ENCODE measurements around the gene CFAP90.

Gene CFAP90

DNA sequence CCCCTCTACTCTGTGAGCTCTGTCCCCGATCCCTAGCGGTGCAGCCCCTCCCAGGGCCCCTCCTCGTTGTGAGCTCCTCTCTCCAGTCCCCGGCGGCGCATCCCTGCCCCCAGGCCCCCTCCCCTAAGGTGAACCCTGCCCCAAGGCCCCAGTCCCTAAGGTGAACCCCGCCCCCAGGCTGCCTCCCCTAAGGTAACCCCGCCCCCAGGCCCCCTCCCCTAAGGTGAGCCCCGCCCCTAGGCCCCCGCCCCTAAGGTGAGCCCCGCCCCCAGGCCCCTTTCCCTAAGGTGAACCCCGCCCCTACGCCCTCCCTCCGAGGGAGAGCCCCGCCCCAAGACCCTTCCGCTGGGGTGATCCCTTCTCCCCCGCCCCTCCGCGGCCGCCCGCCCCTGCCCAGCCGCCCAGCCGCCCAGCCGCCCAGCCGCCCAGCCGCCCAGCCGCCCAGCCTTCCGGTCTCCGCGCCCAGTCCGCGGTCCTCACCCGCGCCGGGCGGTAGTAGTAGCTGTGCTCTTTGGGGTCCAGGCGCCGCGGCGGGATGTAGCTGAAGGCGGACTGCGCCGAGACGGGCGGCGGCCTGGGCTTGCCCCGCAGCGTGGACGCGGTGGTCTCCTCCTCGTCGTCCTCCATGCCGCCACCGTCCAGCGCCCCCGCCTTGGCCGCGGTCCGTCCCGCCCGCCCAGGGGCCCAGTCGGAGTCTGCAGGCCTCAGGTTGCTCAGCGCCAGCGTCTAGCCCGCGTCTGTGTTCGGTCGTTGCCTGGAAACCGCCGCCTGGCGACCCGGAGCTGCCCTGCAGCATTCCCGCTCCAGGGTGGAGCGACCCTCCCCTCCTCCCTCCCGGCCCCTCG lies at the start of gene CFAP90:
CFAP90 (minus strand) TSS at position 739 of the 845 bp plus-strand sequence; CDS start at position 627, 112 bp downstream.
- no peak for DNase-seq (ENCODE audit: low read depth)

DNA sequence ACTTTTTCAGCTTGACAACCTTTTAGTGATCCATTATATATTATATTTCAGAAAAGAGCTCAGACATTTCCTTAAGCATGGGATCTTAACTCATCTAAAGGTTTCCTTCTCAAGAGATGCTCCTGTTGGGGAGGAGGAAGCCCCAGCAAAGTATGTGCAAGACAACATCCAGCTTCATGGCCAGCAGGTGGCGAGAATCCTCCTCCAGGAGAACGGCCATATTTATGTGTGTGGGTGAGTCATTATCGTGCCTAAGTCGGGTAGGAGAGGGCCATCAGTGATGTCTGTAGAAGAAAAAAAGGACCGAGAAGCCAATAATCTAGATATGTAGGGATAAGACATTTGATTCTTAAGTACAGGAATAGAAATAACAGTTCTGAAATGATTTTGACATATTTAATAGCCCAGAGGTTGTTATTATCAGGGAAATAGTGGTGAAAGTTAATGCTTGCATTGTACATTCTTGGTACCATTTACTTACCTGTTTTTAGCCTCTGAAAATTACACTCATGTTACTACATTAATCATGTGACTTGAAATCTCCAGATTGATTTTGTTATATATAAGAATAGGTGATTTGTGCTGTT lies 46.2 kb upstream of the CFAP90 start:
- DNase-seq (ENCODE audit: low read depth): no peak

- no peak for DNase-seq (ENCODE audit: low read depth)
Measured at GRCh38 chr5:7894860-7895259, 43.9 kb upstream of the CFAP90 start.

GRCh38 chr5:7894439-7894838 lies 43.5 kb upstream of the CFAP90 start:
- DNase-seq (ENCODE audit: low read depth): no peak

DNA sequence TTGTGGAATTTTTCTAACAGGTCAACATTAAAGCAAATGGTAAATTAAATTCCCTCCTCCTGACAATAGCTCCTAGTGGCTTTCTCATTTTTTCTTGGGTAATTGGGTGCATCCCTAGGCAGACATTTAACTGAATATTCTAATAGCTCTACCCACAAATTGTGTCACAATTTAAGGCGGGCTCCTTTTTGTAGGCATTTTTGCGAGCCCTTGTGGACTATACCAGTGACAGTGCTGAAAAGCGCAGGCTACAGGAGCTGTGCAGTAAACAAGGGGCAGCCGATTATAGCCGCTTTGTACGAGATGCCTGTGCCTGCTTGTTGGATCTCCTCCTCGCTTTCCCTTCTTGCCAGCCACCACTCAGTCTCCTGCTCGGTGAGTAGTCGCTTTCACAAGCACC lies 38.0 kb upstream of the CFAP90 start:
- DNase-seq (ENCODE audit: low read depth): no peak

DNA sequence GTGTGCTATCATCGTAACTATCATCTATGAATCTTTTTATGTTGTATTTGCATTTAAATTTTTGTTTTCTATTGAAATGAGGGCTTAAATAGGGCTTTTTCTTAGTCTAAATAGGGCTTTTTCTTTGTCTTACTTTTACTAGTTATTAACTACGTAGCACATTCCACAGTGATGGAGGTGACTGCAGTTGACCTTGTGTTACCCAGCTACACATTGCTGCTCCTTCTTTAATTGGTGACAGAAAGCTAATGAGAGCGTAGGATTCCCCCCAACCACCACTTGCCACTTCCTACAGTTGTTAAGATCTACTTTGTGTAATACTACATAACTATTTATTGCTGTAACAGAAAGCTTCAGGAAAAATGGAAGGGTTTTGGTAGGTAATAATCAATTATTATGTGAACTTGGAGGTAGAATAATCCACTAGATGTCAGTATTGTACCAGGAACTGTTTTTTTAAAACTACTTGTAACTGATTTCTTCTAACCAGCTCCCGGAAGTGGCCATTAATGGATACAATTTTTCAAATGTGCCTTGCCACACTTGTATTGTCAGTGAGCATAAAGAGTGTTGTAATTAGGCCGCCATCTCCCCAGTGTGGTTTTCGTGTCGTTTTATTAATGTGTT lies 36.0 kb upstream of the CFAP90 start:
- DNase-seq (ENCODE audit: low read depth): no peak

DNA sequence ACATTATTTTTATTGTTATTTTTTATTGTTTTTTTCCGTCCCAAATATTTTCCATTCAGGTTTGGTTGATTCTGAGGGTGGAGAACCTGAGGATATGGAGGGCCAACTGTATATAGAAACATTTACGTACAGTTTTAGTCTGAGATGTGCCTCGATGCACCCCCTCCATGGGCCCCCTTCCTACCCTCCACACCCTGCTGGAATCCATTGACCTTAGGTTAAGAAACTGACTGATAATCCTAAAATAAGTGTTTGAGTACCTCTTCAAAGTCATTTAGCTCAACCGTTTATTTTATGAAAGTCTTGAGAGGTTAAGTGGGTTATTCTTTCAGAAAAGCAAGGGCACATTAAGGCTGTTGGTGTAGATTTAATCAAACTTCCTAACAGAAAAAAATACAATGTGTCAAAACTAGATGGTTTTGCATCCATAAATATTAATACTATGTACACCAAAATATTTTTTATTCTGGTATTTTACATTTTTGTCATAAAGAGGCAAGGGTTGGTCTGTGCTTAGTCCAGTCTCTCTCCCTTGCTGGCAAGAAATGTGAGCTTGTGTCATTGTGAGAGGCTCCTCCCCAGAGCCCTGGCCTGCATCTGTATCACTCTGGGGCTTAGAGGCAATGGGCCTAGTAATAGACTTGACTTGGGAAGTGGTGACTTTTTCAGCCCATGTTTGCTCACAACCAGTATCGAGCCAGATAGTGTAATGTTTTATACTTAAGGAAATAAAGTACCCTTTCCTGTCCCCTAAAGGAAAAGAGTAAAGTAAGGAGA lies 33.7 kb upstream of the CFAP90 start:
- DNase-seq (ENCODE audit: low read depth): no peak

- DNase-seq (ENCODE audit: low read depth): no peak
Measured at GRCh38 chr5:7882926-7883325, 32.0 kb upstream of the CFAP90 start.

DNA sequence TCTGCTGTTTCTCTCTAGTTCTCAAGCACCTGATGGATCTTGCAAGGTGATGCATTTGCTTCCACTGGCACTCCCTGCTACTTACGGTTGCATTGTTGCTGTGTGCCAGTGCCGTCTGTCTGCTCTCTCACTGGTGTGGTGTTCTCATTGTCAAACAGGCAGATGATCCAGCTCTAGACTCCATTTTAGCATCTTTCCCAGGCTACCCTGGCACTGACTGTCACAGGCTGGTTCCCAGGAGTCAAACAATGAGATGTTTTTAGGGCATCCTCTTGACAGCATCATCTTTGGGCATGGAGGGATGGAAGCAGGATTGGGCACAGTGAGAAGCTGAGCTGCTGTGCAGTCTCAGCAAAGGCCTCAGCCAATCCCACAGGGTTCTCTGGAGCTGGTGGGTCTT lies 30.9 kb upstream of the CFAP90 start:
- DNase-seq (ENCODE audit: low read depth): no peak

GRCh38 chr5:7881091-7881490 lies 30.2 kb upstream of the CFAP90 start:
- no peak for DNase-seq (ENCODE audit: low read depth)

DNA sequence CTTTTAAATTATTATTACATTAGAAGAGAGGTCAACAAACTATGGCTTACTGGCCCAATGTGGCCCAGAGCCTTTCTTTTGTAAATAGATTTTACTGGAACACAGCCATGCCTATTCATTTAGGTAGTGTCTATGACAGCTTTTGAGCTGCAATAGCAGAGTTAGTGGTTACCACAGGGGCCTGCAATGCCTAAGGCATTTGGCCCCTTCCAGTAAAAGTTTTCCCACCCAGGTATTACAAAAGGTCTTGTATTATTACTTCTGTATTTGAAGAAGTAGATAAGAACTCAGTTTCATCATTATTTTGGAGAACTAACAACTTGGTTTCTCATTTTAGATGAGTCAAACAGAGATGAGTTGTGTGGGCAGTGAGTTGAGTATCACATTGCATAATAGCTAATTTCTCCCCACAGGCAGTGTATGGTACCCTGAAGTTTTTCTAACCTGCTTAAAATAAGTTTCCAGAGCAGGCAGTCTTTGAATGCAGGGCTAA lies 27.5 kb upstream of the CFAP90 start:
- no peak for DNase-seq (ENCODE audit: low read depth)

- no peak for DNase-seq (ENCODE audit: low read depth)
Measured at GRCh38 chr5:7877851-7878250, 26.9 kb upstream of the CFAP90 start.

GRCh38 chr5:7876867-7877266 lies 25.9 kb upstream of the CFAP90 start:
- DNase-seq (ENCODE audit: low read depth): no peak

- DNase-seq (ENCODE audit: low read depth): no peak
Measured at GRCh38 chr5:7875151-7875550, 24.2 kb upstream of the CFAP90 start.

DNA sequence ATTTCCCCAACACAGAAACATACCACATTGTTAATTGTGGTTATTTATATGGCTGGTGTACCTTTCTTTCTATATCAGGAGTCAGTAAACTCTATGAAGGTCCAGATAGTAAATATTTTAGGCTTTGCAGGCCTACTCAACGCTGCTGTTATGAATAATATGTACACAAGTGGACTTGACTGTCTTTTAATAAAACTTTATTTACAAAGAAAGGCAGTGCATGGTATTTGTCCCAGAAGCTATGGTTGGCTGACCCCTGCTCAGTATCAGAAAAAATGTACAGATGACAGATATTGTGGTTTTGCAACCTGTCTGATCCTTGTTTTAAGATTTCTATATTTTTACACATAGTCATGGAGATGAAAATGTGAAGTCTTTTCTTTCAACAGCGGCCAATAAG lies 23.7 kb upstream of the CFAP90 start:
- DNase-seq (ENCODE audit: low read depth): no peak

DNA sequence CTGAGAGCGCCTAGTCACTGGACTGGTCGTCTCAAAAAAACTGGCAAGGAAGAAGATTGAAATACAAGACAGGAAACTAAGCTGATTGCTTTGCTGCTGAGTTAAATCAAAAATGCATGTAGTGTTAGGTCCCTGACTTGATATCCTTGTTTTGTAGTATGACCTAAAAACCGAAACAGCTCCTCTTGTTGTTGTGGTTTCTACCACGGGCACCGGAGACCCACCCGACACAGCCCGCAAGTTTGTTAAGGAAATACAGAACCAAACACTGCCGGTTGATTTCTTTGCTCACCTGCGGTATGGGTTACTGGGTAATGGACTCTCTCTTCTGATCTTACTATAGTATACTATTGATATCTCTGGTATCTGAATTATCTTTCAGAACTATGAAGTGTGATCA lies 22.3 kb upstream of the CFAP90 start:
- DNase-seq (ENCODE audit: low read depth): no peak

DNA sequence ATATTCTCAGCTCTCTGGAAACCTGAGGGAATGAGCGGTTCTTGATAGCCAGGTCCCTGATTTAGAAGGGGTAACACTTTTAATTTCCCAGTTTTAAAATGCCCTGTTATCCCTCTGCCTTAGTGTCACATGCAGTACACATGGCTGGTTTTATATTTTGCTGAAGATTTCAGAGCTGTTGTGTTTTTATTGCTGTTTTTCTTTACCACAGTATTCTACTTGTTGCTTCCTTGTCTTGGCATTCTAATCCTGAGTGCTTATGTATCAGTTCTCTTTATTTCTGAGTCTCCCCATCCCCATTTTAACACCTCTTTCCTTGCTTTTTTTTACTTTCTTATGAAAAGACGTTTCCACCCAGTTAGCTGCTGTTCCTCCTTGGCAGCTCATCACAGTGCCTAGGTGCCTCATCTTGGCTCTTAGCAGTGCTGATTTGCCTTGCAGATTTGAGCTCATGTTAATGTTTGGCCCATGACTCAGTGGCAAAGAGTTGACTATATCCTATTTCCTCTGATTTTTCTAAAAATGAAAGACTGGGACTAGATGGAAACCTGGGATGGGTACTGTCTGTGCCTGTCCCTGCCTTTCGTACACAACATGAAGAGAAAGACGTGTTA lies 21.7 kb upstream of the CFAP90 start:
- DNase-seq (ENCODE audit: low read depth): no peak

- no peak for DNase-seq (ENCODE audit: low read depth)
Measured at GRCh38 chr5:7871653-7872052, 20.7 kb upstream of the CFAP90 start.

GRCh38 chr5:7869474-7870136 lies 18.7 kb upstream of the CFAP90 start:
- DNase-seq (ENCODE audit: low read depth): no peak

DNA sequence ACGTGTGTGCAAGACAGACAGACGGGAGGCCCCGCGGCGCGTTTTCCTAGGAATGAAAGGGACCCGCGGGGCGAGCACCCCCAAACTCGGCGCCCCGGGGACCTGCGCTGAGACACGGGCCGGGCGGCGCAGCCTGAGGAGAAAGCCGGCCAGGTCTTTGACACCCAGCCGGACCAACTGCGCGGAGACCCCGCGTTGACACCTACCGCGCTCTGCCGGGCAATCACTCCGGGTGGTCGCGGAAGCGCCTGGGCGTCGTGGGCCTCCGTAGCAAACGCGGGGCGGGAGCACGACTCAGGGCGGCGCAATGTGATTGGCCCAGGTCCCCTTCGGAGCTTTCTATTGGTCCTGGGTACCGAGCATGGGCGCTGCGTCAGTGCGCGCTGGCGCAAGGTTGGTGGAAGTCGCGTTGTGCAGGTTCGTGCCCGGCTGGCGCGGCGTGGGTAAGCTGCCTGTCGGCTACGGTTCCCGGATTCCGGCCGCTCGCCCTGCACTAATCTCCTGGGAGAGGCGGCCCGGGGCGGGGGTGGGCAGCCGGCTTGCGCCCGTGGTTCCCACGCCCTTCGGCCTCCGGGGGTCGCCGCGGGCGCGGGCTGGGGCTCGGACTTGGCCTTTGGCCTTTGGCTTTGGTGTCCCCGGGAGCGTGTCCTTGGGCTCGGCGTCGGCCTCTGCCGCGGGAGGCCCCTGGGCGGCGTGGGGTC lies 18.0 kb upstream of the CFAP90 start, which contains the start of the genes FASTKD3 and MTRR:
FASTKD3 (minus strand) TSS at position 259 of the 701 bp plus-strand sequence. CDS start 948 bp downstream, outside the sequence.
MTRR (plus strand) TSS at position 376 of the 701 bp plus-strand sequence. CDS start 1,647 bp downstream, outside the sequence.
- DNase-seq (ENCODE audit: low read depth): peak; percentile 81

Data from stimulated activated CD8-positive, alpha-beta memory T cell treated with anti-CD3 and anti-CD28 coated beads, Interleukin-15, amount 100 ng/mL, for 1 hour (primary cell).